ENCODE data around the gene TTC22. TPM values are rescaled to one million over a fixed set of nuclear protein-coding genes. Genes with fewer than 3 reads are reported as not detected.

TTC22 gene
- total RNA-seq, 1 donor from 2014 or later = not detected

GRCh38 chr1:54795841-54796468 is 5.2 kb downstream of the TTC22 start:
- DNase-seq (ENCODE audit: low spot score) = no peak
- Mint-ChIP-seq H3K4me1 (ENCODE audit: unreplicated experiment) (no peaks in the 10 kb centered on the region), H3K36me3 (ENCODE audit: low read depth, unreplicated experiment) (no peaks in the 10 kb centered on the region), H3K4me3 (ENCODE audit: unreplicated experiment) (no peak overlapping the region), H3K9me3 (ENCODE audit: unreplicated experiment) (no peaks in the 10 kb centered on the region), H3K27ac (ENCODE audit: unreplicated experiment) (no peak overlapping the region), H3K27me3 (ENCODE audit: unreplicated experiment) (peaks cover 1% of the 10 kb centered on the region)
- TF ChIP-seq CTCF (IDR thresholded peaks at IDR 0.05; ENCODE audit: unreplicated experiment) = no peak

- H3K4me3 Mint-ChIP-seq (ENCODE audit: unreplicated experiment) = no peak overlapping the region
- no peaks in the 10 kb centered on the region for H3K36me3 Mint-ChIP-seq (ENCODE audit: low read depth, unreplicated experiment)
- no peak overlapping the region for H3K27ac Mint-ChIP-seq (ENCODE audit: unreplicated experiment)
- TF ChIP-seq CTCF (IDR thresholded peaks at IDR 0.05; ENCODE audit: unreplicated experiment) = no peak
- no peaks in the 10 kb centered on the region for H3K9me3 Mint-ChIP-seq (ENCODE audit: unreplicated experiment)
- DNase-seq (ENCODE audit: low spot score) = no peak
- H3K4me1 Mint-ChIP-seq (ENCODE audit: unreplicated experiment) = no peaks in the 10 kb centered on the region
- peaks cover 1% of the 10 kb centered on the region for H3K27me3 Mint-ChIP-seq (ENCODE audit: unreplicated experiment)
These were observed 5.8 kb downstream of the TTC22 start for GRCh38 chr1:54795356-54795665.

DNA sequence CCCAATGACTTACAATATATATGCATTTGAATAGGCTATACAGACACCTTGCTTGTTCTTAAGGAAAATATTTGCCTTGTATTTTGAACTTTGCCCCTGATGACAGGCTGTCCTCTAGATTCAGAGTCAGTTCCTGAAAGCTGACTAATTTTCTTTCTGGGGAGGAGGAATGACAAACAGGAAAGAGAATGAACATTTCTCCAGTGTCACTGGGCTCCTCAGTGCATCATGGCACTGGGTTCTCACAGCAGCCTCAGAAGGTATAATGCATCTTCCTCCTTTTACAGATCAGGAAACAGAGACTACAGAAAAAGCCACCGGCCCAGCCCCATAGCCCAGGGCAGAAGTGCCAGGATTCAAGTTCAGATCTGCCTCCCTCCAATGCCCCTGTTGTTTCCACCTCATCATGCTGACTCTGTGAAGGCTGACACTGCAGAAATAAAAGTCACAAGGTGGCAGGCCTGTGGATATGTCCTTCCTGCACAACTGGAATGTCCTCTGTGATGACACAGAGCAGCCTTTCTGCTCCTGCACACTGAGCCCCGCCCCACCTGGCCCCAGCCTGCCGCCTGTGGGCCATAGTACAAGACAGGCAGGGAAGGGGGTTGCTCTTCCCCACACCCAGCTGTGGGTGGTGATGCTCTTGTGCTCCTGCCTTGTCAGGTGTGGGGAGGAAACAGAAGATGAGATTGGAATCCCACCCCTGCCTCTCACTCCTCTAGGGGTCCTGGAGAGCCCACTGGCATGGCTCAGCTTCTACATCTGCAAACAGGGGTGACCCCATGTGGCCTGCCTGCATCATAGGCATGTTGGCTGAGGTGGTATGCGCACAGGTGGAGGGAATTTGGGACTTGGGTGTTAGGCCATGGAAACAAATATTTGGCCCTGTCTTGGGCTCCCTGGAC is 6.4 kb downstream of the TTC22 start:
- DNase-seq (ENCODE audit: low spot score) = no peak
- H3K27me3 Mint-ChIP-seq (ENCODE audit: unreplicated experiment) = peaks cover 1% of the 10 kb centered on the region
- no peak overlapping the region for H3K4me3 Mint-ChIP-seq (ENCODE audit: unreplicated experiment)
- H3K4me1 Mint-ChIP-seq (ENCODE audit: unreplicated experiment) = no peaks in the 10 kb centered on the region
- H3K27ac Mint-ChIP-seq (ENCODE audit: unreplicated experiment) = no peak overlapping the region
- no peaks in the 10 kb centered on the region for H3K36me3 Mint-ChIP-seq (ENCODE audit: low read depth, unreplicated experiment)
- no peak for TF ChIP-seq CTCF (IDR thresholded peaks at IDR 0.05; ENCODE audit: unreplicated experiment)
- no peaks in the 10 kb centered on the region for H3K9me3 Mint-ChIP-seq (ENCODE audit: unreplicated experiment)

- Mint-ChIP-seq H3K36me3 (ENCODE audit: low read depth, unreplicated experiment) (no peaks in the 10 kb centered on the region), H3K9me3 (ENCODE audit: unreplicated experiment) (no peaks in the 10 kb centered on the region), H3K27ac (ENCODE audit: unreplicated experiment) (no peak overlapping the region), H3K4me1 (ENCODE audit: unreplicated experiment) (no peaks in the 10 kb centered on the region), H3K4me3 (ENCODE audit: unreplicated experiment) (no peak overlapping the region), H3K27me3 (ENCODE audit: unreplicated experiment) (peaks cover 2% of the 10 kb centered on the region)
- DNase-seq (ENCODE audit: low spot score) = no peak
- TF ChIP-seq CTCF (IDR thresholded peaks at IDR 0.05; ENCODE audit: unreplicated experiment) = no peak
These were observed 8.3 kb downstream of the TTC22 start for GRCh38 chr1:54792686-54793282.

Measured in endothelial cell (in vitro differentiated cells).